ENCODE results near the gene DUSP18.

DNA sequence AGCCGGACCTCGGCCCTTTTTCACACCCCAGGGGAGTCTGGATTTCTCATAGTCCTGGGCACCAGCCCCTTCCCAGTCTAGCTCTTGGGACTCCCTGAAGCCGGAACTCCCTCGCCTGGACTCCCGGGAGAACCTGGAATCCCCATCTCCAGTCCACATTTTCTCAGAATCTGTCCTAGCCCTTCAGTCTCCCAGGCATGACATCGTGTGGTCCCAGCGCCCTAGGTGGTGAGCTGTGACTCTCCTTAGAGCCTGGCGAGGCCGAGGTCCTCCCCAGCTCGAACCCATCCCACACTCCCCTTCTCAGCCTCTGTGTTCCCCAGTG is 673 bp upstream of the DUSP18 start:
- TF ChIP-seq POLR2AphosphoS5 (IDR thresholded peaks at IDR 0.05; ENCODE audit: low read depth, low read length) = no peak
- TF ChIP-seq POLR2A (IDR thresholded peaks at IDR 0.05; ENCODE audit: low read depth, low read length) = no peak
- no peak for TF ChIP-seq TAF1 (IDR thresholded peaks at IDR 0.05; ENCODE audit: borderline replicate concordance, low read depth, low read length)
